Left renal cortex interstitium (tissue), 4 donors: Measurements from ENCODE around the gene PDZD8. TPM values are rescaled to one million over a fixed set of nuclear protein-coding genes. Genes with fewer than 3 reads are reported as not detected.
A peak's percentile ranks its signal among the peaks of the same experiment; 100 is the strongest.
"Not testable (repeated sequence)": the region's sequence is repeated elsewhere in the genome, so short reads cannot be mapped to it uniquely, and the experiment has no call there.

Experiments used
- DNase-seq, 4 donors: peaks; one replicate each; pipeline ENCODE4 v3.0.0-alpha.2; 2013; ENCODE audit warnings: low read depth in 4 of 4, low spot score in 2 of 4, missing footprints in 1 of 4
- polyA plus RNA-seq, 4 donors: library from polyadenylated mRNA; unstranded; fragments of 120-200 nt; gene quantifications; one replicate each; pipeline ENCODE4 v1.2.1, GENCODE V29; 2013; ENCODE audit not compliant: insufficient read length in 4 of 4

PDZD8 gene
- polyA plus RNA-seq, 4 donors = 30.2 to 42.1 (median 38.3) TPM

- DNase-seq = no peak
Measured at GRCh38 chr10:117350909-117351308, 24.3 kb downstream of the PDZD8 start.

- DNase-seq = no peak
Measured at GRCh38 chr10:117348236-117348635, 27.0 kb downstream of the PDZD8 start.

- no peak for DNase-seq
Measured at GRCh38 chr10:117346574-117346973, 28.7 kb downstream of the PDZD8 start.

GRCh38 chr10:117345143-117345542 lies 30.1 kb downstream of the PDZD8 start:
- no peak for DNase-seq

GRCh38 chr10:117342641-117343040 lies 32.6 kb downstream of the PDZD8 start:
- DNase-seq = no peak

- DNase-seq = no peak
Measured at GRCh38 chr10:117341061-117341460, 34.2 kb downstream of the PDZD8 start.

GRCh38 chr10:117339979-117340378 lies 35.3 kb downstream of the PDZD8 start:
- no peak for DNase-seq

GRCh38 chr10:117339578-117339977 lies 35.7 kb downstream of the PDZD8 start:
- DNase-seq = no peak

GRCh38 chr10:117334926-117335325 lies 40.3 kb downstream of the PDZD8 start:
- no peak for DNase-seq

- DNase-seq = no peak
Measured at GRCh38 chr10:117334066-117334465, 41.2 kb downstream of the PDZD8 start.

- no peak for DNase-seq
Measured at GRCh38 chr10:117327262-117327661, 48.0 kb downstream of the PDZD8 start.

- no peak for DNase-seq
Measured at GRCh38 chr10:117324367-117324766, 50.9 kb downstream of the PDZD8 start.

GRCh38 chr10:117322260-117322659 lies 53.0 kb downstream of the PDZD8 start:
- DNase-seq = no peak

- peak in 1 of 4 donors; percentile 17 for DNase-seq
Measured at GRCh38 chr10:117320050-117320665, 55.1 kb downstream of the PDZD8 start.

GRCh38 chr10:117318909-117319308 lies 56.3 kb downstream of the PDZD8 start:
- no peak for DNase-seq

- DNase-seq = no peak
Measured at GRCh38 chr10:117316701-117317100, 58.5 kb downstream of the PDZD8 start.

GRCh38 chr10:117313641-117314040 lies 61.6 kb downstream of the PDZD8 start:
- no peak for DNase-seq

- DNase-seq = no peak
Measured at GRCh38 chr10:117312430-117312829, 62.8 kb downstream of the PDZD8 start.

GRCh38 chr10:117311261-117311660 lies 64.0 kb downstream of the PDZD8 start:
- DNase-seq = no peak

GRCh38 chr10:117306674-117307073 lies 68.6 kb downstream of the PDZD8 start:
- DNase-seq = no peak

- not testable (repeated sequence) for DNase-seq
Measured at GRCh38 chr10:117303451-117303850, 71.8 kb downstream of the PDZD8 start.

- DNase-seq = no peak
Measured at GRCh38 chr10:117300671-117301070, 74.6 kb downstream of the PDZD8 start.

GRCh38 chr10:117299435-117299834 lies 75.8 kb downstream of the PDZD8 start:
- no peak for DNase-seq
